CD4-positive, alpha-beta T cell (primary cell): ENCODE results near the gene TTC28. TPM values are rescaled to one million over a fixed set of nuclear protein-coding genes. Genes with fewer than 3 reads are reported as not detected.

ENCODE experiments used
- ATAC-seq: fragments of 200-7000 bp; cut with Tn5 transposase; one replicate; pipeline ENCODE4 v1.10.0; 2022; ENCODE audit warnings: mild to moderate bottlenecking; ENCODE audit not compliant: poor library complexity
- CTCF ChIA-PET: fragments of 350-600 bp; sonication (Branson Sonifier 250); formaldehyde crosslinking; loops from one replicate; lab custom pipeline; 2021; ENCODE audit warnings: antibody characterized with exemption, inconsistent platforms; lab: Charles Lee
- POLR2A ChIA-PET: fragments of 350-600 bp; sonication (Branson Sonifier 250); formaldehyde crosslinking; loops from one replicate; lab custom pipeline; 2021; ENCODE audit warnings: antibody characterized with exemption, inconsistent platforms; lab: Charles Lee
- DNase-seq, 14 experiments: peaks; one replicate each; pipeline ENCODE4 v3.0.0-alpha.2; 2013 to 2020; ENCODE audit warnings: mixed read lengths in 2 of 14
- H3K27ac ChIP-seq, 2 donors: one replicate each; pipeline versions ENCODE4 v1.5.1 to v1.7.0; 2013; ENCODE audit warnings: low read length in 2 of 2, low read depth in 1 of 2, mild to moderate bottlenecking in 1 of 2
- H3K27me3 ChIP-seq, 2 experiments: 1 replicate in 1 of 2; 2 replicates in 1 of 2; pipeline versions ENCODE4 v1.6.1 to v1.7.0; 2013; ENCODE audit warnings: low read length in 2 of 2, control low read depth in 1 of 2, mild to moderate bottlenecking in 1 of 2, moderate library complexity in 1 of 2; ENCODE audit not compliant: insufficient read depth in 2 of 2, control insufficient read depth in 1 of 2
- H3K36me3 ChIP-seq: one replicate; pipeline ENCODE4 v1.6.1; 2013; ENCODE audit warnings: low read length, control low read depth; ENCODE audit not compliant: insufficient read depth
- H3K4me1 ChIP-seq: one replicate; pipeline ENCODE4 v1.6.1; 2013; ENCODE audit warnings: low read length, control low read depth; ENCODE audit not compliant: insufficient read depth
- H3K4me3 ChIP-seq: one replicate; pipeline ENCODE4 v1.5.1; 2013; ENCODE audit warnings: mild to moderate bottlenecking, low read length, moderate library complexity
- H3K9me3 ChIP-seq, 2 experiments: 1 replicate in 1 of 2; 2 replicates in 1 of 2; pipeline versions ENCODE4 v1.6.1 to v1.7.0; 2013; ENCODE audit warnings: low read length in 2 of 2, mild to moderate bottlenecking in 2 of 2, control low read depth in 1 of 2, moderate library complexity in 1 of 2; ENCODE audit not compliant: control insufficient read depth in 1 of 2, insufficient read depth in 1 of 2
- H3K27ac Mint-ChIP-seq: one replicate; pipeline ENCODE4 v1.8.0; 2020; ENCODE audit warnings: mixed read lengths
- H3K27me3 Mint-ChIP-seq: one replicate; pipeline ENCODE4 v1.8.0; 2021; ENCODE audit warnings: mixed read lengths
- H3K36me3 Mint-ChIP-seq: one replicate; pipeline ENCODE4 v1.8.0; 2021; ENCODE audit warnings: low read depth, mixed read lengths
- H3K4me1 Mint-ChIP-seq: one replicate; pipeline ENCODE4 v1.8.0; 2021; ENCODE audit warnings: low read depth, mixed read lengths
- H3K4me3 Mint-ChIP-seq: one replicate; pipeline ENCODE4 v1.8.0; 2020; ENCODE audit warnings: mild to moderate bottlenecking, mixed read lengths
- H3K9me3 Mint-ChIP-seq: one replicate; pipeline ENCODE4 v1.8.0; 2020; ENCODE audit warnings: mixed read lengths
- intact Hi-C, 2 experiments: fragments of 100-400 bp; cut with DNase I in 1 of 2; cut with micrococcal nuclease in 1 of 2; formaldehyde crosslinking; loops; one replicate each; pipeline versions ENCODE4 v1.15.1 to v1.9.0; 2023 to 2025; cut with DNase I, micrococcal nuclease
- total RNA-seq, 174 experiments: library from RNA in 2 of 174; stranded (reverse) in 2 of 174; gene quantifications; one replicate each; pipeline ENCODE4 v1.2.3 and lab custom pipeline; 2021 to 2026
- TF ChIP-seq, protein P1 (sequence below): fragments of 200-600 bp; IDR thresholded peaks from one replicate; pipeline ENCODE4 v1.8.0; 2022; ENCODE audit warnings: antibody characterized with exemption, mild to moderate bottlenecking

The TTC28 gene
- total RNA-seq, 2 experiments from 2014 or later: 4.6 to 5.7 TPM

DNA sequence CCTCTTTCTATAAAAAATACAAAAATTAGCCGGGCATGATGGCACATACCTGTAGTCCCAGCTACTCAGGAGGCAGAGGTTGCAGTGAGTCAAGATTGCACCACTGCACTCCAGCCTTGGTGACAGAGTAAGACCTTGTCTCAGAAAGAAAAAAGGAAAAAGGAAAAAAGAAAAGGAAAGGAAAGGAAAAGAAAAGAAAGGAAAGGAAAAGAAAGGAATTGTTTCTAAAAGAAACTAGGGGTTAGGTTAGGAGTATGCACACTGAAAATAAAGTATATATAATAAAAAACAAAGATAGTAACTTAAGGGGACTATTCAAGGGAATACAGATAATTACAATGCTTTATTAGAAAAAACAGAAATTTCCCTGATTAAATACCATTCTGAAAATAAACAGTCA lies 50.9 kb downstream of the TTC28 start:
- H3K27ac ChIP-seq: no peak overlapping the region
- POLR2A ChIA-PET: interaction anchor here (0.8 kb wide), 1 partner anchor 616 kb away, joined by 3 read pairs; no protein-coding TSS in a partner anchor
- H3K4me1 ChIP-seq: no peaks in the 10 kb centered on the region
- peaks cover 8 to 32% of the 10 kb centered on the region in 2 experiments for H3K27me3 ChIP-seq
- no peaks in the 10 kb centered on the region for H3K4me1 Mint-ChIP-seq
- no peak overlapping the region for H3K4me3 ChIP-seq
- no peaks in the 10 kb centered on the region for H3K9me3 Mint-ChIP-seq
- no peaks in the 10 kb centered on the region for H3K36me3 Mint-ChIP-seq
- peaks cover 69% of the 10 kb centered on the region for H3K27me3 Mint-ChIP-seq
- no peaks in the 10 kb centered on the region for H3K36me3 ChIP-seq
- no peak overlapping the region for H3K4me3 Mint-ChIP-seq
- CTCF ChIA-PET: no interaction called here
- intact Hi-C loops: no loop called here
- no peak for DNase-seq
- TF ChIP-seq, protein P1, sequence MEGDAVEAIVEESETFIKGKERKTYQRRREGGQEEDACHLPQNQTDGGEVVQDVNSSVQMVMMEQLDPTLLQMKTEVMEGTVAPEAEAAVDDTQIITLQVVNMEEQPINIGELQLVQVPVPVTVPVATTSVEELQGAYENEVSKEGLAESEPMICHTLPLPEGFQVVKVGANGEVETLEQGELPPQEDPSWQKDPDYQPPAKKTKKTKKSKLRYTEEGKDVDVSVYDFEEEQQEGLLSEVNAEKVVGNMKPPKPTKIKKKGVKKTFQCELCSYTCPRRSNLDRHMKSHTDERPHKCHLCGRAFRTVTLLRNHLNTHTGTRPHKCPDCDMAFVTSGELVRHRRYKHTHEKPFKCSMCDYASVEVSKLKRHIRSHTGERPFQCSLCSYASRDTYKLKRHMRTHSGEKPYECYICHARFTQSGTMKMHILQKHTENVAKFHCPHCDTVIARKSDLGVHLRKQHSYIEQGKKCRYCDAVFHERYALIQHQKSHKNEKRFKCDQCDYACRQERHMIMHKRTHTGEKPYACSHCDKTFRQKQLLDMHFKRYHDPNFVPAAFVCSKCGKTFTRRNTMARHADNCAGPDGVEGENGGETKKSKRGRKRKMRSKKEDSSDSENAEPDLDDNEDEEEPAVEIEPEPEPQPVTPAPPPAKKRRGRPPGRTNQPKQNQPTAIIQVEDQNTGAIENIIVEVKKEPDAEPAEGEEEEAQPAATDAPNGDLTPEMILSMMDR: no peak
- H3K9me3 ChIP-seq: no peaks in the 10 kb centered on the region
- no peak for ATAC-seq
- H3K27ac Mint-ChIP-seq: no peak overlapping the region

DNA sequence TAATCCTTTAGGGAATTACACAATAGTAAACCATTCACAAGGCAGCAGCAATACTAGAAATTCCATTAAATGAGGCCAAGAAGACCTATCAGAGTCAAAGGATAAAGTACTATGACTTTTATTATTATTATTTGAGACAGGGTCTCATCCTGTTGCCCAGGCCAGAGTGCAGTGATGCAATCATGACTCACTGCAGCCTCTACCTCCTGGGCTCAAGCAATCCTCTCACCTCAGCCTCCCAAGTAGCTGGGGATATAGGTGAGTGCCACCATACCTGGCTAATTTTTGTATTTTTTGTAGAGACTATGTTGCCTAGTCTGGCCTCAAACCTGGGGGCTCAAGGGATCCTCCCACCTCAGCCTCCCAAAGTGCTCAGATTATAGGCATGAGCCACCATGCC lies 51.8 kb downstream of the TTC28 start:
- Histone ChIP-seq H3K27ac (no peak overlapping the region), H3K4me3 (no peak overlapping the region), H3K9me3 (no peaks in the 10 kb centered on the region), H3K4me1 (no peaks in the 10 kb centered on the region), H3K36me3 (no peaks in the 10 kb centered on the region), H3K27me3 (peaks cover 6 to 36% of the 10 kb centered on the region in 2 experiments)
- DNase-seq (no peak), ATAC-seq (no peak)
- TF ChIP-seq, protein P1: no peak
- H3K36me3 Mint-ChIP-seq: no peaks in the 10 kb centered on the region
- POLR2A ChIA-PET: no interaction called here
- no peak overlapping the region for H3K4me3 Mint-ChIP-seq
- CTCF ChIA-PET: no interaction called here
- intact Hi-C loops: no loop called here
- H3K27me3 Mint-ChIP-seq: peaks cover 70% of the 10 kb centered on the region
- no peaks in the 10 kb centered on the region for H3K9me3 Mint-ChIP-seq
- no peak overlapping the region for H3K27ac Mint-ChIP-seq
- H3K4me1 Mint-ChIP-seq: no peaks in the 10 kb centered on the region

DNA sequence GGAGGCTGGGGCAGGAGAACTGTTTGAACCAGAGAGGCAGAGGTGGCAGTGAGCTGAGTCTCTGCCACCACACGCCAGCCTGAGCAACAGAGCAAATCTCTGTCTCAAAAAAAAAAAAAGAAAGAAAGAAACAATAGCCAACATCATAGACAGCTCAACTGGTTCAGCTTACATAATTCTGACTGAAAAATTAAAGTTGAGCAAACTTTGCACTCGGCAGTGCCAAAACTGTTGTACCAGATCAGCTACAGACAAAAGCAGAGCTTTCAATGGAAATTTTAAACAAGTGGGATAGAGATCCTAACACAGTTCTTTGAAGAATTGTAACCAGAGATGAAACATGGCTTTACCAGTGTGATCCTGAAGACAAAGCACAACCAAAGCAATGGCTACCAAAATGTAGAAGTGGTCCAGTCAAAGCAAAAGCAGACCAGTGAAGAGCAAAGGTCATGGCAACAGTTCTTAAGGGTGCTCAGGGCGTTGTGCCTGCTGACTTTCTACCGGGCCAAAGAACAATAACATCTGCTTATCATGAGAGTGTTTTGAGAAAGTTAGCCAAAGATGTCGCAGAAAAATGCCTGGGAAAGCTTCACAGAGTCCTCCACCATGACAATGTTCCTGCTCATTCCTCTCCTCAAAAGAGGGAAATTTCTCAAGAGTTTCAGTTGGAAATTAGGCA lies 59.3 kb downstream of the TTC28 start:
- peaks cover 76% of the 10 kb centered on the region for H3K27me3 Mint-ChIP-seq
- Histone ChIP-seq H3K9me3 (no peaks in the 10 kb centered on the region), H3K27me3 (peaks cover 2 to 35% of the 10 kb centered on the region in 2 experiments), H3K4me1 (no peaks in the 10 kb centered on the region), H3K4me3 (no peak overlapping the region), H3K36me3 (no peaks in the 10 kb centered on the region), H3K27ac (no peak overlapping the region)
- no peak for DNase-seq
- ChIA-PET POLR2A (no interaction called here), CTCF (no interaction called here)
- ATAC-seq: no peak
- intact Hi-C loops: no loop called here
- H3K4me1 Mint-ChIP-seq: no peaks in the 10 kb centered on the region
- TF ChIP-seq, protein P1: no peak
- H3K4me3 Mint-ChIP-seq: no peak overlapping the region
- H3K36me3 Mint-ChIP-seq: no peaks in the 10 kb centered on the region
- no peaks in the 10 kb centered on the region for H3K9me3 Mint-ChIP-seq
- no peak overlapping the region for H3K27ac Mint-ChIP-seq
